Sigmoid colon (tissue), 7 donors: ENCODE results near the gene PLD1. TPM values are rescaled to one million over a fixed set of nuclear protein-coding genes. Genes with fewer than 3 reads are reported as not detected.

Experiments used
- DNase-seq: peaks from one replicate; pipeline ENCODE4 v3.0.0-alpha.2; 2019
- H3K27ac ChIP-seq, 4 donors: fragments of 200-600 bp; sonication (generic); one replicate each; pipeline ENCODE4 v1.5.1; 2016 to 2019; ENCODE audit warnings: mild to moderate bottlenecking in 1 of 4
- H3K27me3 ChIP-seq, 3 donors: fragments of 200-600 bp; sonication (generic); one replicate each; pipeline ENCODE4 v1.5.1; 2019; ENCODE audit warnings: mild to moderate bottlenecking in 1 of 3
- H3K36me3 ChIP-seq, 4 donors: fragments of 200-600 bp; sonication (generic); one replicate each; pipeline ENCODE4 v1.5.1; 2016 to 2019
- H3K4me1 ChIP-seq, 4 donors: fragments of 200-600 bp; sonication (generic); one replicate each; pipeline ENCODE4 v1.5.1; 2017 to 2019
- H3K4me3 ChIP-seq, 4 donors: fragments of 200-600 bp; sonication (generic); one replicate each; pipeline ENCODE4 v1.5.1; 2017 to 2019; ENCODE audit warnings: mild to moderate bottlenecking in 2 of 4, moderate library complexity in 1 of 4
- H3K9me3 ChIP-seq, 4 donors: fragments of 200-600 bp in 3 of 4; sonication (generic) in 3 of 4; one replicate each; pipeline versions ENCODE4 v1.5.1 to v1.6.1; 2013 to 2019
- CTCF ChIP-seq, 4 experiments: fragments of 450-650 bp in 3 of 4; fragments of 200-600 bp in 1 of 4; IDR thresholded peaks; one replicate each; pipeline ENCODE4 v1.5.1; 2016 to 2019; ENCODE audit warnings: antibody characterized with exemption in 4 of 4, mild to moderate bottlenecking in 3 of 4, moderate library complexity in 2 of 4
- EP300 ChIP-seq, 4 donors: sonication (generic); formaldehyde crosslinking; IDR thresholded peaks; one replicate each; pipeline ENCODE4 v1.6.1; 2017; ENCODE audit warnings: antibody characterized with exemption in 4 of 4
- POLR2A ChIP-seq, 2 donors: fragments of 450-650 bp; IDR thresholded peaks; one replicate each; pipeline ENCODE4 v1.6.1; 2016; ENCODE audit warnings: antibody characterized with exemption in 2 of 2, mild to moderate bottlenecking in 2 of 2, moderate library complexity in 2 of 2
- POLR2AphosphoS5 ChIP-seq, 4 donors: sonication (generic); formaldehyde crosslinking; IDR thresholded peaks; one replicate each; pipeline ENCODE4 v1.6.1; 2017; ENCODE audit warnings: antibody characterized with exemption in 4 of 4
- WGBS, 2 donors: extraction: QIAGEN DNeasy Blood & Tissue Kit; methylation state at CpG; one replicate each; pipeline ENCODE4 v1.1.7; 2013; 5-methylcytosine and 5-hydroxymethylcytosine counted together
- intact Hi-C: fragments of 100-400 bp; cut with DNase I; formaldehyde crosslinking; loops from one replicate; pipeline ENCODE4 v1.15.1; 2023
- polyA plus RNA-seq, 3 donors: library from polyadenylated mRNA; stranded (reverse); fragments of 200-250 nt; gene quantifications; one replicate each; pipeline ENCODE4 v1.2.3, GENCODE V29; 2013
- total RNA-seq, 4 donors: library from RNA; depleted of rRNA; stranded (reverse); fragments of >200 nt; gene quantifications; one replicate each; pipeline ENCODE4 v1.1.0, GENCODE V29; 2016
- donor health status: healthy with polysubstance abuse.
- donor health status: Bipolar disorder and iron deficiency.
- donor health status: healthy.

The PLD1 gene
- total and polyA plus RNA-seq, 7 donors, result 8.6 to 24.3 (median 12.2) TPM

DNA sequence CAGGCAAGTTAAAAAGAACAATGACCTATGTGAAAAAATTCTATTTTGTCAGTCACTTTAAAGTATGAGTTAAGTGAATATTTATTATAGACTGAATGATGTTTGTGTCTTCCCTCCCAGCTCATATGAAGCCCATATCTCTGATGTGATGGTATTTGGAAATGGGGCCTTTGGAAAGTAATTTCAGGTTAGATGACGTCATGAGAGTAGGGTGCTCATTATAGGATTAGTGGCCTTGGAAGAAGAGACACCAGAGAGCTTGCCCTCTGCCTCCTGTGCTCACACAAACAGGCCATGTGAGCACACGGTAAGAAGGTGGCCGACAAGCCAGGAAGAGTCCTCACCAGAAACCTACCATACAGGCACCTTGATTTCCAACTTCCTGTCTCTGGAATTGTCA is 211.3 kb downstream of the PLD1 start:
- Histone ChIP-seq H3K27ac (no peak overlapping the region), H3K4me1 (no peaks in the 10 kb centered on the region), H3K4me3 (no peak overlapping the region), H3K27me3 (no peaks in the 10 kb centered on the region), H3K9me3 (no peaks in the 10 kb centered on the region), H3K36me3 (peaks cover 0 to 11% (median 0%) of the 10 kb centered on the region in 4 donors)
- TF ChIP-seq POLR2AphosphoS5 (IDR thresholded peaks at IDR 0.05) (no peak), POLR2A (IDR thresholded peaks at IDR 0.05) (no peak), CTCF (IDR thresholded peaks at IDR 0.05) (no peak), EP300 (IDR thresholded peaks at IDR 0.05) (no peak)
- no peak for DNase-seq
- 92 to 93% methylated on average over 3 of the region's 3 CpGs for WGBS, 2 donors
- intact Hi-C loops, result no loop called here

- H3K27me3 ChIP-seq, result no peaks in the 10 kb centered on the region
- no peak for TF ChIP-seq POLR2A (IDR thresholded peaks at IDR 0.05)
- TF ChIP-seq EP300 (IDR thresholded peaks at IDR 0.05), result no peak
- TF ChIP-seq POLR2AphosphoS5 (IDR thresholded peaks at IDR 0.05), result no peak
- no peak for TF ChIP-seq CTCF (IDR thresholded peaks at IDR 0.05)
- H3K4me3 ChIP-seq, result no peak overlapping the region
- no peaks in the 10 kb centered on the region for H3K36me3 ChIP-seq
- no peak for DNase-seq
- H3K4me1 ChIP-seq, result no peaks in the 10 kb centered on the region
- intact Hi-C loops, result no loop called here
- no peaks in the 10 kb centered on the region for H3K9me3 ChIP-seq
- no peak overlapping the region for H3K27ac ChIP-seq
Measured at GRCh38 chr3:171592786-171593185, 217.5 kb downstream of the PLD1 start.

- intact Hi-C loops, result no loop called here
- TF ChIP-seq EP300 (IDR thresholded peaks at IDR 0.05), result no peak
- no peak for TF ChIP-seq POLR2AphosphoS5 (IDR thresholded peaks at IDR 0.05)
- TF ChIP-seq POLR2A (IDR thresholded peaks at IDR 0.05), result no peak
- TF ChIP-seq CTCF (IDR thresholded peaks at IDR 0.05), result no peak
- Histone ChIP-seq H3K9me3 (no peaks in the 10 kb centered on the region), H3K4me3 (no peak overlapping the region), H3K27me3 (no peaks in the 10 kb centered on the region), H3K4me1 (no peaks in the 10 kb centered on the region), H3K27ac (no peak overlapping the region), H3K36me3 (no peaks in the 10 kb centered on the region)
- no peak for DNase-seq
Measured at GRCh38 chr3:171591070-171591469, 219.2 kb downstream of the PLD1 start.

DNA sequence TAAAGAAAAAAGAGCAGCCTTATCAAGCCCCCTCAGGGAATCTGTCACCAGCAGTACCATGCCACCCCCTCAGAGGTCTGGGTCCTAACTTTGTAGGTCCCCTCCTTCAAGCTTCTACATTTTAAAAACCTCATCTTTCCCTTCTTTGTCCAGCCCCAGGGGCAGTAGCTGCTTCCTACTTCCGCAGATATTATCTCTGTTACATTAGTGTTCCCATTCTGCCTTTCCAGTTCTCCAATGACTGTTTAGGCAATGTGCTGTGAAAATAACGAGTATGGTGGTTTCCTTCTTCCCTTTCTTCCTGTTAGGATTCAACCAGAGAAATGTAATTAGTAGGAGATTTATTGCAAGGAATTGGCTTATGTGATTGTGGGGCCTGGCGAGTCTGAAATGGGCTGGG is 224.0 kb downstream of the PLD1 start:
- intact Hi-C loops, result no loop called here
- no peak overlapping the region for H3K27ac ChIP-seq
- no peaks in the 10 kb centered on the region for H3K4me1 ChIP-seq
- no peak for DNase-seq
- no peak overlapping the region for H3K4me3 ChIP-seq
- WGBS, 2 donors, result 56 to 66% methylated on average over 3 of the region's 3 CpGs
- H3K36me3 ChIP-seq, result no peaks in the 10 kb centered on the region
- no peaks in the 10 kb centered on the region for H3K27me3 ChIP-seq
- no peaks in the 10 kb centered on the region for H3K9me3 ChIP-seq
- no peak for TF ChIP-seq POLR2AphosphoS5 (IDR thresholded peaks at IDR 0.05)
- TF ChIP-seq POLR2A (IDR thresholded peaks at IDR 0.05), result no peak
- no peak for TF ChIP-seq EP300 (IDR thresholded peaks at IDR 0.05)
- no peak for TF ChIP-seq CTCF (IDR thresholded peaks at IDR 0.05)

GRCh38 chr3:171585039-171585438 is 225.2 kb downstream of the PLD1 start:
- no peak for DNase-seq
- Histone ChIP-seq H3K36me3 (no peaks in the 10 kb centered on the region), H3K27me3 (no peaks in the 10 kb centered on the region), H3K4me3 (no peak overlapping the region), H3K27ac (no peak overlapping the region), H3K4me1 (no peaks in the 10 kb centered on the region), H3K9me3 (no peaks in the 10 kb centered on the region)
- intact Hi-C loops, result no loop called here
- 80 to 90% methylated on average over 3 of the region's 3 CpGs for WGBS, 2 donors
- TF ChIP-seq POLR2A (IDR thresholded peaks at IDR 0.05) (no peak), POLR2AphosphoS5 (IDR thresholded peaks at IDR 0.05) (no peak), EP300 (IDR thresholded peaks at IDR 0.05) (no peak), CTCF (IDR thresholded peaks at IDR 0.05) (no peak)
